Hepatocyte (in vitro differentiated cells): ENCODE measurements around the gene DIPK1B.

Source experiments
- CTCF ChIP-seq: fragments of 200-600 bp; sonication (generic); IDR thresholded peaks from 2 replicates; pipeline ENCODE4 v1.5.1; 2016; ENCODE audit warnings: antibody characterized with exemption, mild to moderate bottlenecking; ENCODE audit not compliant: poor library complexity
- EZH2 ChIP-seq: fragments of 200-600 bp; sonication (generic); IDR thresholded peaks from 2 replicates; pipeline ENCODE4 v1.6.1; 2016; ENCODE audit warnings: antibody characterized with exemption, mild to moderate bottlenecking, borderline replicate concordance

DNA sequence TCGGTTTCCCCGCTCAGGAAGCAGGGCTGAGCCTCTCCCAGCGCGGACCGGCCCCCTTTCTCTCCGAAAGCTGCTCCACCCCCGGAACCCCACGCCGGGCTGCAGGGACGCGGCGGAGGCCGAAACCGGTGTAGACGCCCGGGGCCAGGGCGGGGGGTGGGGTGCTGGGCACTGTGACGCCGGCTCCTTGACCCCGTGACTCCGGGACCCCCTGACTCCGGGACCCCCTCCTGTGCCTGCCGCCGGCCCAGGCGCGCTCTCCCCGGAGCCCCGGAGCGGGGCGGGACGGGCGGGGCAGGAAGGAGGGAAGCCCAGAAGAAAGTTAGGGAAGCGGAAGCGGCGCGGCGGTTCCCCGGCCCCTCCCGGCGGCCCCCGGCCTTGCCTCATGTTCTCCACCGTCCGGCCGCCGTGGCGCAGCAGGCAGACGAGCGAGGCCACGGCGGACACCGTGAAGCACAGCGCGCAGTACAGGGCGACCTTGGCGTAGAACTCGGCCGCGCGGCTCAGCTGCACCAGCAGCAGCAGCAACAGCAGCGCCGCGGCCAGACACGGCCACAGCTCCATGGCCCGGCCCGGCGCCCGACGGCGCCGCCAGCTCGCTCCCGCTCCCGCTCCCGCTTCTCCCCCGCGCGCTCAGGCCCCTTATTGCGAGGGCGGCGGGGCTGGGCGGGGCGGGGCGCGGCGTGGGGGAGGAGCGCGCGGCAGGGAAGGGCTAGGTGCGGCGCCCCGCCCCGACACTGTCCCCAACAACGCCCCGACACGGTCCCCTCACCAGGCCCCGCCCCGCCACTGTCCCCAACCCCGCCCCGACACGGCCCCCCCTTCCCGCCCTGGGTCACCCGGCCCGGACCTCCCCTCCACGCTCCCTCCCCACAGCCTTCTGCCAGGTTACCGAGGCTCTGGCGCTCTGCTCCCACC lies 25.3 kb upstream of the DIPK1B start, which contains the start of gene AGPAT2:
- TF ChIP-seq CTCF, result no peak
- no peak for TF ChIP-seq EZH2
